GM23338 (cell line): Measurements from ENCODE around the gene ACSS3. TPM values are rescaled to one million over a fixed set of nuclear protein-coding genes. Genes with fewer than 3 reads are reported as not detected.

Source experiments
- ATAC-seq: fragments of 200-7000 bp; cut with Tn5 transposase; 3 replicates; pipeline ENCODE4 v1.9.1; 2020
- DNase-seq: peaks from one replicate; pipeline ENCODE4 v3.0.0-alpha.2; 2015; ENCODE audit warnings: low spot score
- H2AFZ ChIP-seq: fragments of 200-600 bp; sonication (generic); 2 replicates; pipeline ENCODE4 v1.8.0; 2016; ENCODE audit warnings: antibody characterized with exemption, mild to moderate bottlenecking, moderate library complexity
- H3F3A ChIP-seq: fragments of 200-600 bp; sonication (generic); replicated peaks from 2 replicates; pipeline ENCODE4 v1.8.0; 2017; ENCODE audit warnings: antibody characterized with exemption, mixed run types, low read depth
- H3K27ac ChIP-seq: fragments of 200-600 bp; sonication (generic); 2 replicates; pipeline ENCODE4 v1.6.1; 2016; ENCODE audit warnings: low read depth
- H3K27me3 ChIP-seq: fragments of 200-600 bp; sonication (generic); 2 replicates; pipeline ENCODE4 v1.8.0; 2016; ENCODE audit warnings: mild to moderate bottlenecking, mixed run types, moderate library complexity; ENCODE audit not compliant: insufficient read depth
- H3K36me3 ChIP-seq: fragments of 200-600 bp; sonication (generic); 2 replicates; pipeline ENCODE4 v1.8.0; 2016; ENCODE audit warnings: mild to moderate bottlenecking; ENCODE audit not compliant: insufficient read depth
- H3K4me1 ChIP-seq: fragments of 200-600 bp; sonication (generic); 2 replicates; pipeline ENCODE4 v1.8.0; 2016; ENCODE audit warnings: mild to moderate bottlenecking, moderate library complexity; ENCODE audit not compliant: insufficient read depth
- H3K4me2 ChIP-seq: fragments of 200-600 bp; sonication (generic); 2 replicates; pipeline ENCODE4 v1.7.1; 2017; ENCODE audit warnings: mixed run types
- H3K4me3 ChIP-seq: fragments of 200-600 bp; sonication (generic); 2 replicates; pipeline ENCODE4 v1.6.1; 2016; ENCODE audit warnings: mixed run types
- H3K79me2 ChIP-seq: fragments of 200-600 bp; sonication (generic); replicated peaks from 2 replicates; pipeline ENCODE4 v1.8.0; 2017; ENCODE audit warnings: mild to moderate bottlenecking; ENCODE audit not compliant: insufficient read depth
- H3K9me2 ChIP-seq: fragments of 200-600 bp; sonication (generic); 2 replicates; pipeline ENCODE4 v1.8.0; 2017; ENCODE audit not compliant: insufficient read depth
- H4K20me1 ChIP-seq: fragments of 200-600 bp; sonication (generic); replicated peaks from 2 replicates; pipeline ENCODE4 v1.8.0; 2017; ENCODE audit warnings: mild to moderate bottlenecking; ENCODE audit not compliant: insufficient read depth
- H3K27ac Mint-ChIP-seq: 2 replicates; pipeline ENCODE4 v1.8.0; 2020; ENCODE audit warnings: inconsistent platforms, mild to moderate bottlenecking, moderate library complexity, mixed read lengths
- H3K27me3 Mint-ChIP-seq: 3 replicates; pipeline ENCODE4 v1.8.0; 2022; ENCODE audit warnings: low read depth, mild to moderate bottlenecking, moderate library complexity, mixed read lengths, inconsistent platforms; ENCODE audit not compliant: insufficient read depth, poor library complexity
- H3K36me3 Mint-ChIP-seq: 3 replicates; pipeline ENCODE4 v1.8.0; 2021; ENCODE audit warnings: low read depth, mild to moderate bottlenecking, inconsistent platforms, moderate library complexity, mixed read lengths
- H3K4me1 Mint-ChIP-seq: 3 replicates; pipeline ENCODE4 v1.8.0; 2020; ENCODE audit warnings: mild to moderate bottlenecking, inconsistent platforms, mixed read lengths
- H3K4me3 Mint-ChIP-seq: 3 replicates; pipeline ENCODE4 v1.8.0; 2021; ENCODE audit warnings: moderate library complexity, mild to moderate bottlenecking, inconsistent platforms, mixed read lengths
- H3K9me3 Mint-ChIP-seq: 3 replicates; pipeline ENCODE4 v1.8.0; 2020; ENCODE audit warnings: moderate library complexity, mild to moderate bottlenecking, inconsistent platforms, mixed read lengths
- CREB1 ChIP-seq: fragments of 250-450 bp; sonication (Bioruptor Pico); IDR thresholded peaks from 2 replicates; pipeline ENCODE4 v1.5.0; 2020; ENCODE audit warnings: low read depth, mild to moderate bottlenecking, moderate library complexity
- CTCF ChIP-seq, 2 experiments: fragments of 200-600 bp in 1 of 2; sonication (generic) in 1 of 2; conservative IDR thresholded peaks; 2 replicates each; pipeline versions ENCODE4 v1.5.1 to v1.6.1; 2016 to 2017; ENCODE audit warnings: antibody characterized with exemption in 2 of 2, low read depth in 2 of 2, mild to moderate bottlenecking in 2 of 2, moderate library complexity in 1 of 2
- EZH2 ChIP-seq: fragments of 200-600 bp; sonication (generic); IDR thresholded peaks from one replicate; pipeline ENCODE4 v1.8.0; 2017; ENCODE audit warnings: antibody characterized with exemption, mild to moderate bottlenecking, low read depth; ENCODE audit not compliant: unreplicated experiment
- EZH2phosphoT487 ChIP-seq: fragments of 200-600 bp; sonication (generic); IDR thresholded peaks from one replicate; pipeline ENCODE4 v1.8.1; 2018; ENCODE audit warnings: antibody characterized with exemption; ENCODE audit not compliant: unreplicated experiment
- JUNB ChIP-seq: IDR thresholded peaks from one replicate; pipeline ENCODE4 v1.6.1; 2016; ENCODE audit warnings: antibody characterized with exemption; ENCODE audit not compliant: unreplicated experiment
- NANOG ChIP-seq: IDR thresholded peaks from 2 replicates; pipeline ENCODE4 v1.6.1; 2016; ENCODE audit warnings: antibody characterized with exemption, borderline replicate concordance
- POLR2AphosphoS5 ChIP-seq: IDR thresholded peaks from 2 replicates; pipeline ENCODE4 v1.6.1; 2016; ENCODE audit warnings: antibody characterized with exemption, low read depth
- REST ChIP-seq: IDR thresholded peaks from one replicate; pipeline ENCODE4 v1.6.1; 2018; ENCODE audit warnings: antibody characterized with exemption; ENCODE audit not compliant: unreplicated experiment
- STAT1 ChIP-seq: IDR thresholded peaks from one replicate; pipeline ENCODE4 v1.6.1; 2016; ENCODE audit warnings: antibody characterized with exemption; ENCODE audit not compliant: unreplicated experiment
- ZNF114 ChIP-seq: fragments of 250-450 bp; sonication (Bioruptor Pico); IDR thresholded peaks from 2 replicates; pipeline ENCODE4 v1.5.0; 2020; ENCODE audit warnings: mild to moderate bottlenecking, moderate library complexity
- ZNF331 ChIP-seq: fragments of 250-450 bp; sonication (Bioruptor Pico); IDR thresholded peaks from 2 replicates; pipeline ENCODE4 v1.5.0; 2020; ENCODE audit warnings: low read depth, mild to moderate bottlenecking, moderate library complexity
- ZNF462 ChIP-seq: fragments of 250-450 bp; sonication (Bioruptor Pico); IDR thresholded peaks from 2 replicates; pipeline ENCODE4 v1.5.0; 2020; ENCODE audit warnings: mild to moderate bottlenecking, moderate library complexity
- polyA plus RNA-seq: library from polyadenylated mRNA; unstranded; fragments of >200 nt; fragmentation: Nextera tagmentation; extraction: Ambion mirVana; gene quantifications from 2 replicates; pipeline ENCODE4 v1.2.1, GENCODE V29; 2016
- total RNA-seq: library from RNA; depleted of rRNA; stranded (reverse); fragments of >200 nt; shearing (Covaris generic); gene quantifications from 2 replicates; pipeline ENCODE4 v1.2.3, GENCODE V29; 2014

The ACSS3 gene
- total and polyA plus RNA-seq, 2 experiments from 2014 or later: 7.4 to 28.9 TPM

- Histone ChIP-seq H3K36me3 (no peaks in the 10 kb centered on the region), H3F3A (no peaks in the 10 kb centered on the region), H3K4me3 (no peak overlapping the region), H3K4me2 (no peak overlapping the region), H3K79me2 (no peaks in the 10 kb centered on the region), H3K27ac (no peak overlapping the region), H2AFZ (no peak overlapping the region), H3K9me2 (no peaks in the 10 kb centered on the region), H3K4me1 (no peaks in the 10 kb centered on the region), H4K20me1 (no peaks in the 10 kb centered on the region), H3K27me3 (no peaks in the 10 kb centered on the region)
- no peaks in the 10 kb centered on the region for H3K4me1 Mint-ChIP-seq
- H3K27me3 Mint-ChIP-seq: no peaks in the 10 kb centered on the region
- no peaks in the 10 kb centered on the region for H3K36me3 Mint-ChIP-seq
- H3K27ac Mint-ChIP-seq: no peak overlapping the region
- ATAC-seq (no peak), DNase-seq (no peak)
- no peak overlapping the region for H3K4me3 Mint-ChIP-seq
- TF ChIP-seq REST: no peak
- TF ChIP-seq CREB1 (CRISPR knock-in tag): no peak
- H3K9me3 Mint-ChIP-seq: no peaks in the 10 kb centered on the region
These were observed 43.0 kb upstream of the ACSS3 start for GRCh38 chr12:81034926-81035325.

- Mint-ChIP-seq H3K27ac (no peak overlapping the region), H3K9me3 (no peaks in the 10 kb centered on the region), H3K4me1 (no peaks in the 10 kb centered on the region), H3K36me3 (no peaks in the 10 kb centered on the region), H3K27me3 (no peaks in the 10 kb centered on the region), H3K4me3 (no peak overlapping the region)
- no peaks in the 10 kb centered on the region for H3K9me2 ChIP-seq
- DNase-seq (no peak), ATAC-seq (no peak)
- no peak overlapping the region for H2AFZ ChIP-seq
- no peak overlapping the region for H3K4me2 ChIP-seq
- H3K36me3 ChIP-seq: no peaks in the 10 kb centered on the region
- H3K79me2 ChIP-seq: no peaks in the 10 kb centered on the region
- H3K27ac ChIP-seq: no peak overlapping the region
- H3K4me3 ChIP-seq: no peak overlapping the region
- H3K27me3 ChIP-seq: no peaks in the 10 kb centered on the region
- no peaks in the 10 kb centered on the region for H3K4me1 ChIP-seq
- no peaks in the 10 kb centered on the region for H4K20me1 ChIP-seq
- H3F3A ChIP-seq: no peaks in the 10 kb centered on the region
- no peak for TF ChIP-seq EZH2
- TF ChIP-seq ZNF462 (CRISPR knock-in tag): no peak
- no peak for TF ChIP-seq NANOG
- no peak for TF ChIP-seq EZH2phosphoT487
- no peak for TF ChIP-seq CTCF (conservative IDR thresholded peaks at IDR 0.05; ENCODE audit: low read depth in 2 of 2)
- no peak for TF ChIP-seq ZNF114 (CRISPR knock-in tag)
- no peak for TF ChIP-seq ZNF331
- TF ChIP-seq STAT1: no peak
- TF ChIP-seq POLR2AphosphoS5: no peak
- no peak for TF ChIP-seq CREB1 (CRISPR knock-in tag)
- no peak for TF ChIP-seq JUNB
These were observed 38.6 kb upstream of the ACSS3 start for GRCh38 chr12:81039231-81039630.
